DLD1 (cell line): ENCODE measurements around the gene EDEM2.
"Not testable (repeated sequence)": the region's sequence is repeated elsewhere in the genome, so short reads cannot be mapped to it uniquely, and the experiment has no call there.

Experiments
- in situ Hi-C: cut with HindIII; loops from 2 replicates; pipeline ENCODE4 v1.10.0; 2017; ENCODE audit warnings: low sequenced_read_pairs

Gene EDEM2

DNA sequence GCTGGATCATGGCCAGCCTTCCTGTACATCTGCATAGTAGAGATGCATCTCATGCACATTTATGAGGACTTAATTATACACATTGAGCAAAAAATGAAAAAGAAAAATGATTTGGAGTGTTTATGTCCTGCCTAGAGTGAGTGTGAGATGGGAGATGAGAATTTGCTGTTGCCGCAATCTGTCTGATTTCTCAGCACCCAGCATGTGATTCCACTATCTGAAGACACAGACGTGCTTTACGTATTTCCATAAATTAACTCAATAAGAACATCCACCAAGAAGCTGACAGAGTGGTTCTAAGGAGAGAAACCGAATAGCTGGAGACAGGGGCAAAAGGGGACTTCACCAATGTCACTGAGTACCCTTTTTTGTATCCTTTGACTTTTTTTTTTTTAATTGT is 15.2 kb downstream of the EDEM2 start:
- in situ Hi-C loops, result no loop called here

DNA sequence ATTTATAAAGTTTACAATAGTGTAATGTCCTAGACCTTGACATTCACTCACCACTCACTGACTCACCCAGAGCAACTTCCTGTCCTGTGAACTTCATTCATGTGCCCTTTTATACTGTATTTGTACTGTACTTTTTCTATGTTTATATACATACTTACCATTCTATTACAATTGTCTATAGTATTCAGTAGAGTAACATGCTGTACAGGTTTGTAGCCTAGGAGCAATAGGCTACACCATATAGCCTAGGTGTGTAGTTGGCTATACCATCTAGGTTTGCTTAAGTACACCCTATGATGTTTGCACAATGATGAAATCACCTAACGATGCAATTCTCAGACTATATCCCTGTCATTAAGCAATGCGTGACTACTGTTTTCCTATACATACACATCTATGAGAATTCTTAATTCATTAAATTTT is 17.5 kb downstream of the EDEM2 start:
- in situ Hi-C loops, result no loop called here

DNA sequence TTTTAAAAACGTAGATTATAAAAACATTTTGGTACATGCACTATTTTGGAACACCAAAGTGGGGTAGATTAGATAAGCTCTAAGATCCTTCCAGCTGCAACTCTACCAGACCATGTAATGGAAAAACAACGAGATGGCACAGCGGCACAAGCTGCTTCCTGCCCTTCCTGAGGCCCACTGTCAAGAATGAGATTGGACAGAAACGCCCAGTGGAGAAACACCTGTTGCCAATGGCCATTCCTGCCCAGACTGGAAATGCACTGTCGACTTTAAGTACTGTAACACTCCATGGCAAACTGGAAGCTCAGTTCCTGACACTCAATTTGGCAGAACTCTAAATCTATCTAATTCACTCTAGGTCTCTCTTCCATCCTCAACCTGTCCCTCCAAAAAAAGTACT is 21.4 kb downstream of the EDEM2 start:
- in situ Hi-C loops, result no loop called here

DNA sequence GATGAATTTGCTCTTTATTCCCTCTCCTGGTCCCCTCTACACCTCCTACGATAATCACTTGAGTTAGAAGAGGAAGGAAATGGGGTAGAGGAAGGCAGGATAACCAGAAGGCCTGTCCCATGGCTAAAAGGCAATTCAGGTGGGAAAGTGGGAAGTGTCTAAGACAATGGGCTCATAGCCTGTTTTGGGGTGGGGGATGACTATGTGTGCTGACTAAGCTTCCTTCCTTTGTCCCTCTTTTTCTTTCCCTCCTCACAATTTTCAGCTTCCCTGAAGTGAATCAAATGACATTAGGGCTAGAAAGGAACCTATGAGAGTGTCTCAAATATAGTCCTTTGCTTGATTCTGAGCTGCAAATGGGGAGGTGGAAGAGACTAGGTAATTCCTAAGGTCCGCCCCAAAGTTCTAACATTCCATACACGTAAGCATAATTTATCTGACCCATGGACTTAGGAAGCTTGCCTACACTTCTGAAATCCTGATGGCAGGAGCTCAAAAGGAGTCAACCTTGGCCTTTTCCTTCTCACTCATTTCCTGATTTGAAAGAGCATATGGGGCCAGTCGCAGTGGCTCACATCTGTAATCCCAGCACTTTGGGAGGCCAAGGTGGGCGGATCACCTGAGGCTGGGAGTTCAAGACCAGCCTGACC is 24.3 kb downstream of the EDEM2 start:
- in situ Hi-C loops, result no loop called here

DNA sequence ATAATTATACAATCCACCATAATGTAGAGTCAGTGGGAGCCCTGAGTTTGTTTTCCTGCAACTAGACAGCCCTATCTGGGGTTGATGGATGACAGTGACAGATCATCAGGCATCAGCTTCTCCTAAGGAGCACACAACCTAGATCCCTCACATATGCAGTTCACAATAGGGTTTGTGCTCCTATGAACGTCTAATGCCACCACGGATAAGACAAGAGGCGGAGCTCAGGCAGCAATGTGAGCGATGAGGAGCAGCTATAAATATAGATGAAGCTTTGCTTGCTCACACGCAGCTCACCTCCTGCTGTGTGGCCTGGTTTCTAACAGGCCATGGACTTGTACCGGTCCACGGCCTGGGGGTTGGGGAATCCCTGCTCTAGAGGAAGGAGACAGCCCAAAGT is 25.9 kb downstream of the EDEM2 start:
- in situ Hi-C loops, result no loop called here

DNA sequence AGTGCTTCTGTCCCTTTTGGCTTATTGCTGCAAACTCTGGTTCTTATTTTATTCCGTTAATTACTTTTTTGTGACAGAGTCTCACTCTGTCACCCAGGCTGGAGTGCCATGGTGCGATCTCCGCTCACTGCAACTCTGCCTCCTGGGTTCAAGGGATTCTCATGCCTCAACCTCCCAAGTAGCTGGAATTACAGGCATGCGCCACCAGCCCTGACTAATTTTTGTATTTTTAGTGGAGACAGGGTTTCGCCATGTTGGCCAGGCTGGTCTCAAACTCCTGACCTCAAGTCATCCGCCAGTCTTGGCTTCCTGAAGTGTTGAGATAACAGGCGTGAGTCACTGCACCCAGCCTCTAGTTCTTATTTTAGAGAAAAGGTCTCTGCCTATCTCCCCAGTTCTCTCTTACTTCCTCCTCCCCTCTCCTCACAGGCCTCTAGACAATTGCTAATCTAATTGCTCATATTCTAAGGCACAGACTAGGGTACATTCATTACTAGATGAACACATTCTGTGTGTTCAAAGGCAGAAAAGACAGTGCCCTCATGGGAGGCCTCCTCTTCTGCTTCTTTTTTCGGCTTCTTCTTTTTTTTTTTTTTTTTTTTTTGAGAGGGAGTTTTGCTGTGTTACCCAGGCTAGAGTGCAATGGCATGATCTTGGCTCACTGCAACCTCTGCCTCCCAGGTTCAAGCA is 27.0 kb downstream of the EDEM2 start:
- in situ Hi-C loops, result no loop called here

DNA sequence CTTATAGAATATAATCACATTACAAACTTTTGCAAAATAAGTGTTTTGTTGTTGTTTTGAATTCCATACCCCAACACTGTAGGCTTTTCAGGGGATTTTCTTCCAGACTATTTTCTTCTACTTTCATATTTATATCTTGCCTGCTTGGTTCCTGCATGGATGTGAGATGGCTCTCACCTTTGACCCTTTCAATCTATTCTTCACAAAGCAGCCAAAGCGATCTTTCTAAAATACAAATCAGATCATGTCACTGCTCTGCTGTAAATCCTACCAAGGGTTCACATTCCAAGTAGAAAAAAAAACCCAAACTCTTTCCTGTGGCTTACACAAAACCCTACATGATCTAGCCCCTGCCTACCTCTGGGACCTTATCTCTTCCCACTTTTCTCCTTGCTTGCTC is 29.5 kb downstream of the EDEM2 start:
- in situ Hi-C loops, result no loop called here

DNA sequence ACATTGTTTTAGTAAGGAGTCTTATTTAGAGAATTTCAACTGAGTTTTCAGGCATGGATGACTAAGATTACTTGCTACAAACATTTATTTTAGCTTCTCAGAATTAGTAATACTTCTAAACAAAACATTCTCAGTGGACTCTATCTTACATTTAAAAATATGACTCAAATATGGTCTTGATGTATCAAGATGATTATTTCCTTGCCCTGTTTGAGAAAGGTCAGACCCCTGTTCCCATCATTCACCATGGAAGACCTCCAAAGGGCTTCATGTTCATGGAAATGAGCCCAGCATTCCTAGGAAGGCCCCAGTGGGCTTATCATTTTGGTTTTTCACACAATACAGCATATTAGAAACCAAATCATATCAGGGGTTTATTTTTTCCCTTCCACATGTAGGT is 29.9 kb downstream of the EDEM2 start:
- in situ Hi-C loops, result no loop called here

DNA sequence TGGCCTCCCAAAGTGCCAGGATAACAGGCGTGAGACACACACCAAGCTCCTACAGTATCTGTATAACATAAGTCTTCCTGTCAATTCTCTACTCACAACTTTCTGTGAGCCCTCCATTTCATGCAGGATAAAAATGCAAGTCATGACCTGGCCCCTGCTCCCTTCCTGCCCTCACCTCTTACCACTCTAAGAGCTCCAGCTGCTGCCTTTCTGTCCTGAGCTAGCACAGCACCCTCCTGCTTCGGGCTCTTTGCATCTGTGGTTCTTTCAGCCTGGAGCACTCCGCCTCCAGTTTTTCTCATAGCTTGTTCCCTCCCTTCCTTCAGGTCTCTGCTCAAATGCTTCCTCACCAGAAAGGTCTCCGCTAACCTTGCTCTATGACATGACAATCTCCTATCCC is 30.9 kb downstream of the EDEM2 start:
- in situ Hi-C loops, result no loop called here

DNA sequence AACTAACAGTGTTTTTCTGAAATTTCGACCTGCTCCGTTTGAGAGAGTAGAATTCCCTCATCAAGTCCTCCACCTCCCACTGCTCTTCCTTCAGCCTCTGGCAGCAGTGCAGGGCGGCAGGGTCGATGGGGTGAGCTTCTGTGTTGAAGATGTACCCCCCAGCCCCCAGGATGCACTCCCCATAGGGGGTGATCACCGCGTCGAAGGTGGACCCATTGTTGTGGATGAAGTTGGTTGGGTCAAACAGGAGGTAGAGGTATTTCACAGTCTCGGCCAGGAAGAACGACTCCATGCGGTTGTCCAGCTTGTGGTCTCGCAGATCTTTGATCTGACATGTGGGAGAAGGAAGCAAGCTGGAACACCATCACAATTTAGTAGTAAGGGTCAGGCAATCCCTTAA is 31.5 kb downstream of the EDEM2 start:
- in situ Hi-C loops, result no loop called here

DNA sequence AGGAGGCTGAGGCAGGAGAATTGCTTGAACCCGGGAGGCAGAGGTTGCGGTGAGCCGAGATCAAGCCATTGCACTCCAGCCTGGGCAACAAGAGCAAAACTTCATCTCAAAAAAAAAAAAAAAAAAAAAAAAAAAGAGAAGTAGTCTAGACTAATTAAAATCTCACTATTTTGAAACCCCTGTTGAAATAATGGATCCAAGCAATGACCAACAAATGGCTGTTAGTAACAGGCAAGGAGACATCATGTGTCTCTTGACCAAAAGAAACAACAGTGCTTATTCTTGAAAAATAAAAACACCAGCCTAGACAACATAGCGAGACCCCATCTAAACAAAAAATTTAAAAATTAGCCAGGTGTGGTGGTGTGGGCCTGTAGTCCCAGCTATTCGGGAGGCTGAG is 34.9 kb downstream of the EDEM2 start:
- in situ Hi-C loops, result not testable (repeated sequence)

DNA sequence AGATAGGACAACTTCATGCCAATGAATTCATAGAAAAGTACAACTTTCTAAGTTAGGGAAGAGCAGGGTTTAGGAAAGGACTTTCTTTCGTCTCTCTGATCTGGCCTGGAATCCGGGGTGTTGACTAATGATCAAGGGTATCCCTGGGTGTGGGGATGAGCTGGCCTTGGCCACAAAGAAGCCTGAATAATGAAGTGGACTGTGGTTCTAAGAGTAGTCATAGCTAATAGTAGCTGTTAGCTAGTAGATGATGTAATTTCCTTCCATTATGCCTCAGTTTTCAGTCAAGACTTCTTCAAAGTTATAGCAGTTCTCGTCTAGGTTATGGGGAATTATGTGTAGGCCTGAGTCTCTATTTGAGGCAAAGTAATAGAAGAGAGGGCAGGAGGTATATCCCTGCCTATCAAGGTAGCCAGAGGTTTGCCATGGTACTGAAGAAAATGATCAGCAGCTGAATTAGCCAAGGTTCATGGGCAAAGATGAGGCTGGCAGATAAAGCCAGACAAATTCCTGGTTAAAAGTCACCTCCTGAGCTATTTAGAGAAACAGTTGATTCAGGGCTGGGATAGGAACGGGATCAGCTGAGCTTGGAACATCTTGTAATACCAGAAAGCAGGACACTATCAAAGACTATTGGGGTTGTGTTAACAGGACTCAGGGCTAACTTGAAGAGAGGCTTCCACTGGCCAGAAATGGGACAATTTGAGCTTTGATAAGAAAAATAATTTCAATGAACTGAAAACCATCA is 35.8 kb downstream of the EDEM2 start:
- in situ Hi-C loops, result no loop called here

DNA sequence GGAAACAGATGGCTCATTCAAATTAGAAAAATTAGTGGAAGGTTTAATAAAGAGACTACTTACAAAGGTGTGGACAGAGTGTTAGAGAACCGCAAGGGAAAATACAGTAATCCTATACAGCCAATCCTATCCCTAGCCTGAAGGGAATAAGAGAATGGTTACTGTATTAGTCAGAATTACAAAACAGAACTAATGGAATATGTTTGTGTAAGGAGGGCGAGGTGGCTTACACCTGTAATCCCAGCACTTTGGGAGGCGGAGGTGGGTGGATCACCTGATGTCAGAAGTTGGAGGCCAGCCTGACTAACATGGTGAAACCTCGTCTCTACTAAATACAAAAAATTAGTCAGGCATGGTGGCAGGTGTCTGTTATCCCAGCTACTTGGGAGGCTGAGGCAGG is 38.2 kb downstream of the EDEM2 start:
- in situ Hi-C loops, result no loop called here

DNA sequence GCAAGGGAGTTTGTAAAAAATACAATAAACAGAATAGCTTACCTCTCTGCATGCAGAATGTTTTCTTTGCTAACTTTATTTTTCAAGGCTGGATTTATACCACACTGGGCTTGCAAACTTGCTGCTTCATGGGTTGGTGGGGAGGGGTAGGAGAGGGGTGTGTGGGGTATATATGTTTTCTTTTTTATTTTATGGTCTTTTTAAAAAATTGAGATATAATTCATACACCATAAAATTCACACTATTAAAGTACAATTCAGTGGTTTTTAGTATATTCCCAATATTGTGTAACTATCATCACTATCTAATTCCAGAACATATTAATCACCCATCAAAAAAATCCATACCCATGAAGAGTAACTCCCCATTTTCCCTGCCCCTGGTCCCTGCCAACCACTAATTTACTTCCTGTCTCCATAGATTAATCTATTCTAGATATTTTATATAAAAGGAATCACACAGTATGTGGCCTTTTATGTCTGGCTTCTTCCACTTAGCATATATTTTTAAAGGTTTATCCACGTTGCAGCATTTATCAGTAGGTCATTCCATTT is 40.2 kb downstream of the EDEM2 start:
- in situ Hi-C loops, result no loop called here

DNA sequence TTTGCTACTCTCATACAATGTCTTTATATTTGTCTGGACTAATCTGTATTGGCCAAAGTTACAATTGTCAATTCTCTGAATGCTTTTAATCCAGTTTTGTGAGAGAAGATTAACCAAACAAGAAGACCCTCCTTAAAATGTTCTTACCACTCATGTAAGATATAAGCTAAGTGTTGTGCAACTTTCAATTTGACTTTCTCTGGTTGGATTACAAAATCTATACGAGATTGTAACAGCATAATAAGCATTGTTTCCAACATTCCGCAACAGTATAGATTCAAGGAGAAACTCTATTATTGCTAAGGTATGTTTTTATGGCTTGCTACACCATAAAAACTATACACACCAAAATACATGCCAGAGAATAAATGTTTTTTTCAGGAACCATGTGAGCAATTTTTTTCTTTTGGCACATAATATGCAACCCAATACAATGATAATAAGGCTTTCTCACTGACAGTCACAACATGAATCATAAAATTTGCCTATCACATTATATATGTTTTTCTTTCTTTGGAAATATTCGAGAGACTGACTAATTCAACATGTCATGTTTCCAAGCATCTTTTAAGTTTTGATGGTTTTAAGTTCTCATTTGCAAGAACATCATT is 42.3 kb downstream of the EDEM2 start:
- in situ Hi-C loops, result no loop called here

DNA sequence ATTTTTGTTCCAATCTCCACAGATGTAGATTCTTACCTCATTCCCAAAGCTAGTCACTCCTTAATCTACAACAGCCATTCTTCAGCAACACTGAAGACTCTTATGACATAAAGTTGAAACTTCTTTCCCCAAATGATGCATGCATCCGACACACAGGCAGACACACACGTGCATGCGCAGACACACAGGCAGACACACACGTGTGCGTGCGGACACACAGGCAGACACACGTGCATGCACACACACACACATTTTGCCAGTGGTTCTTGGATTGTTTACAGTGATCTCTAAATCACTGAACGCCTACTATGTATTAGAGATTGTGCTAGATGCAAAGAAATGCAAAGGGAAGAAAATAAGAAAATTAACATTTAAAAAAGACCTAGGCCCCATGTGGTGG is 45.5 kb downstream of the EDEM2 start:
- in situ Hi-C loops, result no loop called here

DNA sequence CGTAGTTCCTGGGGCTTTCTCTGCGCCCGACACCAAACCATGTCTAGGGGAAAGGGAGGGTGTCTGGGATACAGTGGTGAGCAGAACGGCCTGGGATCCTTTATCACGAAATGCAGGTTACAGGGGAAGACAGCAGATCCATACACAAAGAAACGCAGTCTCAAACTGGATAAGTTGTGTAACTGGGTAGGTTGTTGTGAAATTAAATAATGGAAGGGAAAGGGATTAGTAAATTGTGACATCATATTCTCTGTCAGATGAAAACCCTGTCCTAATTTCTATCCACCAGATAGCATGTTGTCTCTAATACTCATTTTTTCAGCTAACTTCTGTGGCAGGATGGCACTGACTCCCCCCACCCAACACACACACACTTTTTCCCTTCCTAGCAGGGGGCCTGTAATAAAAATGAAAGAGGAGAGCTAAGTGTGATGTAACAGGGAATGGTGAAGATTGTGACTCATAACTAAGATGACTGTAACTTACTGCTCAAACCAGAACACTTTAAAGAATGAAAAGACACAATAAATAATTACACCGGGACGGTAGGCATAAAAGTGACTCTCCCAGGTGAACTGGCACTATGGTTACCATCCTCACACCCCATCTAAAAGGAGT is 53.8 kb downstream of the EDEM2 start:
- in situ Hi-C loops, result no loop called here

DNA sequence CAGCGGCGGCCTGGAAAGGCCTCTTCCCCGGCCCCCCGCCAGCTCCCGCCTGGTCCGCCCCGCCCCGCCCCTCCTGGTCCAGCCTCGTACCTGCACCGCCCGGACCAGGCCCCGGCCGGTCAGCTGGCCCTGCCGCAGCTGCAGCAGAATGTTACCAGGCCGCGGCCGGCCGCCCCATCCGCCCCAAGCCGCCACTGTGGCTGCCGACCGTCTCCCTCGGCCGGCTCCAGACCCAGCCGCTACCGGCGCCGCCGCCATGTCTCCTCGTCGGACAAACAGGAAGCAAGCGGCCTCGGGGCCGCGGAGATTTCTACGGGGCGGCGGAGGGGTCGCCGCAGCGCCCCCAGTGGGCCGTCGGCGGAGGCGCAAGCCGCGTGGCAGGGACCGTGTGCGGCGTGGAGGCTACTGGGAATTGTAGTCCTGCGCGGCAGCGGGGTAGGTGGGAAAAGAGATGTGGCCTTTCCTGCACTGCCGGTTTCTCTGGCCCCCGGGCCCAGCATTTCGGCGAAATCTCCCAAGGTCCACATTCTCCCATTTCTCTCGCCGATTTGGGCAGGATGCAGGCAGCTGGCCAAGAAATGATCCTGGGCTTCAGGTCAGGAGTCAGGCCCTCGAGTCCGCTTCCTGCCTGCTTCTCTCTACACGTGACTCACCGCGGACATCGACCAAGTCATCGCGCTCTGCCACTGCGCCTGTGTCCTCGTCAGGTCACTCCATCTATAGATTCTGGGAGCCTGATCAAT is 54.4 kb downstream of the EDEM2 start, which contains the start of gene TRPC4AP:
TSS of gene TRPC4AP (minus strand) at position 284 of the 743 bp plus-strand sequence. CDS start at position 258, 26 bp downstream.
- in situ Hi-C loops, result no loop called here

DNA sequence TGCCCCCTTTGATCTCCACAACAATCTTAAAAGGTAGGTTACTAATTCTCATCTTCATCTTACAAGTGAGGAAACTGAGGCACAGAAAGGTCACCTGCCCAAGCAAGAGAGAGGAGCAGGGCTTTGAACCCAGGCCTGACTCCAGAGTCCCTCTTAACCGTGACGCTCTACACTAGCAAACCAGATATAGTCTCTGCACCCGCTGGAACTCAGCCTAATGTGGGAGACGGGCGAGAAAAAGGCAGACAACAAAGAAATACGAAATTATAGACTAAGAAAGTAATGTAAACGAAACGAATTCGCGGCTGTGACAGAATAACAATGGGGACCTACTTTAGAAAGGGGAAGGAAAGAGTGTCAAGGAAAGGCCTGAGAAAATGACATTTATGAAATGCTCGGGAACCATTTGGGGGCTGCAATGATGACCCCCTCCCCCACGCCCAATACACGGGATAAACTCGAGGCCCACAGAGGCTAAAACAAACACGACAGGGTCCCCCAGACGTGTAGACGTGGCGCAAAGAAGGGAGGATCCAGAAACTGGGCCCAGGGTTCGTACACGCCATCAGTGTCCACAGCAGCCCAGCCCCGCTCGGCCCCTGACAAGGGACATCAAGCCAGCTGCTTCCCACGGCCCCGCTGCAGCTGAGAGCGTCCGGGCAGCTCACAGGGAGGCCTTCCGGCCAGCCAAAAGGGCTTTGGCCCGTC is 55.2 kb downstream of the EDEM2 start:
- in situ Hi-C loops, result no loop called here
